NCI-H774 (cell line): ENCODE results near the gene LARP4B.
"Not testable (repeated sequence)": the region's sequence is repeated elsewhere in the genome, so short reads cannot be mapped to it uniquely, and the experiment has no call there.

Experiments
- DNase-seq: peaks from one replicate; lab custom pipeline; 2025; lab: John Stamatoyannopoulos, UW

The LARP4B gene

DNA sequence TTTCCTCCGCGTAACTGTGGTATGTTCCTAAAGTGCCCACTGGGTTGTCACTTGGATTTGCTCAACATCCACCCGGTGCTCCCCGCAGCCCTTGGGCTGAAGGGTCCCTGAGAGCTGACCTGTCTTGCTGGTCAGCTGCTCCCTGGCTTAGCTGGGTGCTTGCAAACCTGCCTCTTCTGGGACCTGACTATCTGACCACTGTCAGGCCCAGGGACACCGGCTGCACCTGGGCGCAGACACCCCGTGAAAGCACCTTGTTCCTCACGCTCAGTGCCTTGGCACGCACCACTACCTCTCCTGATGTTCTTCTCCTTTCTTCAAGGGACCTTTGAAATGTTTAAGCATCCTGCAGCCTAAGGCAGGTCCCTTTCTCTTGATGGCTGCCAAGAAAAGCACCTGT, 26.6 kb upstream of the LARP4B start:
- no peak for DNase-seq

- no peak for DNase-seq
Measured at GRCh38 chr10:955820-956217, 24.3 kb upstream of the LARP4B start.

- DNase-seq, result no peak
Measured at GRCh38 chr10:955127-955819, 23.8 kb upstream of the LARP4B start.

DNA sequence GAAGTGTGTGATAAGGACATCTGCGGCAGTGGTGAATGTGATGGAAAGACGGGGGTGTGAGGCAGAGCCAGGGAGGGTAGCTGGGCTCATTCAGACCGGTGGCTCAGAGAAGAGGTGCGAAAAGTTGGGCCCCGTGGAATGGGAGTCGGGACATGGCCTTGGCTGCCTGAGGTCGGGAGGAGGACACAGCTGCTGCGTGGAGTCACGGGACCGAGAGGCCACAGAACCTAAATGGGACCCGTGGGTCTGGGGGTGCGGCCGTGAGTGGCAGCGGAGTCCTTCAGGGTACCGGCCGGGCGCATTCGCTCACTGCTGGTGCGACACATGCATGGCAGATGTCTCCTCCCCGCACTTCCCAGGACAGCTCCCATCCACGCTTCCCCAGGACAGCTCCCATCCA, 22.9 kb upstream of the LARP4B start:
- DNase-seq, result no peak

DNA sequence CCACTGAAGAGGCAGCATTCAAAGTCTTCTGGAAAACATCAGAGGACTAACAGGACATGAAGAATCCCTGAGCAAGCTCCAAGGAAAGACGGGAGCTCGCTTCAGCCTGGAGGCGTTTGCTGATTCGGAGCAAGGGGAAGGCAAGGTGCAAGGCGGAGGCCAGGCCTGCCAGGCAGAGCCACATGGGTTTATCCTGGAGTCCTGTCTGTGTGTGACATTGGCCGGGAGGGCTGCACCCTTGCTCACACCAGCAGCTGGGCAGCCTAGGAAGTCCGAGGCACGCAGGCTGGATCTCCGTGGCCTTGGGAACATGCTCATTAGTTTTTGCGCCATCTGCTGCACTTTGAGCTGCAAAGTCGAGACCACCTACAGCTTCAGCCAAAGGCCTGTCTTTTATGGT, 22.3 kb upstream of the LARP4B start:
- no peak for DNase-seq

DNA sequence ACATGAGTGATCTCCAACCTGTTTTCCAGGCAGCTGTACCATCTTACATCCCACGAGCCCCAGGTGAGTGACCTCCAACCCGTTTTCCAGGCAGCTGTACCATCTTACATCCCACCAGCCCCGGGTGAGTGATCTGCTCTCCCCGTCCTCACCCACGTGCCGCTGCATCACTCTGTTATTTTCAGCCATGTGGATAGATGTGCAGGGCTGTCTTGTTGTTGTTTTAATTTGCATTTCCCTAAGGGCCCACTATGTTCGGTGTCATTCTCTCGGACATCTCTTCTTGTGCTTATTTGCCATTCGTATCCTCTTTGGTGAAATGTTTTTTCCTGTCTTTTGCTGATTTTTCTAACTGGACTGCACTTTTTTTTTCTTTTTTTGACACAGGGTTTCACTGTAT, 17.9 kb upstream of the LARP4B start:
- DNase-seq, result no peak

DNA sequence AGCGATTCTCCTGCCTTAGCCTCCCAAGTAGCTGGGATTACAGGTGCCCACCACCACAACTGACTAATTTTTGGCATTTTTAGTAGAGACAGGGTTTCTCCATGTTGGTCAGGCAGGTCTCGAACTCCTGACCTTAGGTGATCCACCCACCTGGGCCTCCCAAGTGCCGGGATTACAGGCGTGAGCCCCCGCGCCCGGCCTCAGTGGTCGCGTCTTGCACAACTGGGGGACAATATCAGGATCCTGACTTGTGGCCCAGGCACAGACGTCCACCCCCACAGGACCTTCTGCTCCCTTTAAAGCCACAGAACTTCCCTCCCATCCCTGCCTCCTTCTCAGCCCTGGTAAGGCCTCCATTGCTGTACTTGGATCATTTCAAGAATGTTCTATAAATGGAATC, 16.8 kb upstream of the LARP4B start:
- DNase-seq, result no peak

DNA sequence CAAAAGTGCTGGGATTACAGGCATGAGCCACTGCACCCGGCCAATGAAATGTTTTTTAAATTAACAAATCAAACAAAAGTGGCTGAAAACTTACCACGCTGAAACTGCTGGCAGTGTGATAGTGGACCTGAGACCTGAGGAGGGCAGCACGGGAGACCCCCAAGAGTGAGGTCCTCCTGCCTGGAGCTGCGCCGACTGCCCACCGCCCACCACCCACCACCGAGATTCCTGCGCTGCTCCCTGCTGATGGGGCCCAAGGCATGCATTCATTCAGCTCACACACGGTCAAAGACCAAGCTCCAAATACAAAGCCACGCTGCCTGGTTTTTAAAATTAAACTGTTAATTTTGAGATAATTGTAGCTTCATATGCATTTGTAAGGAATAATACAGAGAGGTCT, 16.4 kb upstream of the LARP4B start:
- no peak for DNase-seq

DNA sequence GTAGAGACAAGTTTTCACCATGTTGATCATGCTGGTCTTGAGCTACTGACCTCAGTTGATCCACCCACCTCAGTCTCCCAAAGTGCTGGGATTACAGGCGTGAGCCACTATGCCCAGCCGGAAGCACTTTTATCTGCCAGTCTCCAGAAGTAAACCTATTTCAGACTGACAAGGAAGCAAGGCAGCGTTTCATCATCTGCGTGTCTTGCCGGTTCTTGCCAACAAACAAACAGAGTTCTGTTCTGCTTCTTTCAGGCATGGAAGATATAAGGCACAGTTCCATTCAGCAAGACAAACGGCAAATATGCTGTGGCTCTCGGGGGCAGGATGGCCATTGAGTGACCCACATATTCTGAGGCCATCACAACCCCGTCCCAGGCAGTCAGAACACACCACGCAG, 15.5 kb upstream of the LARP4B start:
- no peak for DNase-seq

GRCh38 chr10:945778-946177, 14.3 kb upstream of the LARP4B start:
- DNase-seq, result no peak

DNA sequence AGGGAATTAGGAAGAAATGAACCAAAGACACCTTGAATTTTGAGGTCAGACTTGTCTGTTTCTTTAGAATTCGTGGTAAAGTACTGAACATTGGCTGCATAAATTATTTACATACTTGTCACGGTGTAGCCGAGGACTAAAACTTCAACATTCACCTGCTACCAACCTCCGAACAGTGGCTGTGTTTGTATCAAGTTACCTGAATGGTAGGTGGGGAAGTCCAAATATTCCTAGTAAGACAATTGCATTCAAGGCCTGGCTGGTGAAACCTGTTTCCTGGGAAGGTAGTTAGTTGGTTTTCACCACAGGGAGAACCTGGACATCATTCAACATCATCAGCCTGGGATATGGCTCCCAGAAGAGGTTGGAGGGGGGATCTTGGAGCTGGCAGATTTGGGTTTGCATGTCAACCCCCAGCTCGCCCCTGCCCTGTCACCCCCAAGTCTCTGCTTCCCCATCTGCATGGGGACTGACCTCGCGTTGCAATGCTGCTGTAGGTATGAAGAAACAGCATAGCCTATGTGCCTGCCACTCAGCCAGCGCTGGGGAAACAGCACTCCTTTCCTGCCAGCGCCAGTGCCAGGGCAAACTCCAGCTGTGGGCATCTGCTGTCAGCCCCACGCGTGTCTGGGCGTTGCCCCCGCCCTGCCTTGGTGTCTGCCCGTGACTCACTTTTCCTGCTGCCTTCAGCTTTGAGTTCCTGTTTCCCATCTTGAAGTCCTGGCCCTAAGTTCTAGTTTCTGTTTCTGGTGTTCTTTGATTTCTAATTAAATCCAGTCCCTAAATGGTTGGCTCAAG, 12.7 kb upstream of the LARP4B start:
- no peak for DNase-seq

DNA sequence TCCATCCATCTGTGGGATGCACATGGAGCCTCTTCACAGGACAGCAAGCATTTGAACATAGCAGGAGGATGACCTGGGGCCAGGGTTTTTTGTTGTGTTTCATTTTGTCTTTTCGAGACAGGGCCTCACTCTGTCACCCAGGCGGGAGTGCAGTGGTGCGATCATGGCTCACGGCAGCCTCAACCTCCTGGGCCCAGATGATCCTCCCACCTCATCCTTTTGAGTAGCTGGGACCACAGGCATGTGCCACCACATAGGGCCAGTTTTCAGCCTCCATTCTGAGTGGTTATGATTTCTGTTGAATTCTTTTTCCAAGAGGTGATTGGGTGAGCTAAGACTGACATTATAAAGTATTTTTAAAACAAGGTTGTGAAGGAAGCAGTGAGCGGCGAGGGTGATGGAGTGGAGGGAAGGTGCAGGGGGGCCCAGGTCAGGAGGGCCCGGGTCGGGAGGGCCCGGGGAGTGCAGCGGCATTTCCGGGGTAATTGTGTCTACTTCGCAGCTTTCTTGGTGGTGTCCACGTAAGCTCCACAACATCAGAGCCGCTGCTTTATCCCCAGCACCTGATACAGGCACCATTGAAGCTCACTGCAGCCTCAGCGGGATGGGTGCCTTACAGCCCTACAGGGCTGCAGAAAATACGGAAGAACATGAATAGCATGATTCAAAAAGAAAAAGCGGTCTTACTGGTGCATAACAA, 12.0 kb upstream of the LARP4B start:
- no peak for DNase-seq

GRCh38 chr10:938941-939678, 7.6 kb upstream of the LARP4B start:
- no peak for DNase-seq

DNA sequence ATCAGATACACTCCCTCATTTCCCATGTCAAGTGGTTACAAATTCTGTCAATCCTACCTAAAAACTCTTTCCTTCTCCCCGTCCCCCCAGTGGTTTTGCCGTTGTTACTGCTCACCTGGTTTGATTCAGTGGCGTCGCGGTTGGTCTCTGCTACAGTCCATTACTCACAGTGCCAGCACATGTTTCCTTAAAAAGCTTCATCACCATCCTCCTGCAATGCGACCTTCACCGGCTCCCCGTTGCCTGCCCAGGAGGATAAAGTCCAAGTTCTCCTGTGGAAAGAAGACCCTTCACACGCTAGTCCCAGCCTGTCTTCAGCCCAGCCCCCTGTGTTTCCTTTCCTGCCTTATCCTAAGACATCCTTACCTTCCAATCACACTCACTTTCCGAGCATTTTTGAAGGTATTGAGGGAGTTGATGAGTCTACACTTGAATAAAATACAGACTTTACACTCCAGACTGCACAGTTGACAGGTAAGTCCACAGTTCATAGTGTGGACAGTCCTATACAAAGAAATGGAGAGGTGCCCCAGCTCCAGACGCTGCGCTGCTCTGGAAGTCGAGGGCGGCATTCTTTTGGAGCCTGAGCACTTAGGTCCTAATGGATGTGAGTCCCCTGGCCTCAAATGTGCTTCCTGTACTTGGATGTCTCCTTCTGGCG, 3.4 kb upstream of the LARP4B start:
- DNase-seq, result no peak

DNA sequence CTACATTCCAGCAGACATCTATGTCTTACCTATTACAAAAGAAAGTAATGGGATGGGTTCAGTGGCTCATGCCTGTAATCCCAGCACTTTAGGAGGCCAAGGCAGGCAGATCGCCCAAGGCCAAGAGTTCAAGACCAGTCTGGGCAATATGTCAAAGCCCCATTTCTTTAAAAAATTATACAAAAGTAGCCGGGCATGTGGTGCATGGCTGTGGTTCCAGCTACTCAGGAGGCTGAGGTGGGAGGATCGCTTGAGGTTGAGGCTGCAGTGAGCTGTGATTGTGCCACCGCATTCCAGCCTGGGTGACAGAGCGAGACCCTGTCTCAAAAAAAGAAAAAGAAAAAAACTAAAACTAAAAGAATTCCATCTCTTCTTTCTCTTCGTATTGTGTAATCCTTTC, 2.7 kb upstream of the LARP4B start:
- not testable (repeated sequence) for DNase-seq

DNA sequence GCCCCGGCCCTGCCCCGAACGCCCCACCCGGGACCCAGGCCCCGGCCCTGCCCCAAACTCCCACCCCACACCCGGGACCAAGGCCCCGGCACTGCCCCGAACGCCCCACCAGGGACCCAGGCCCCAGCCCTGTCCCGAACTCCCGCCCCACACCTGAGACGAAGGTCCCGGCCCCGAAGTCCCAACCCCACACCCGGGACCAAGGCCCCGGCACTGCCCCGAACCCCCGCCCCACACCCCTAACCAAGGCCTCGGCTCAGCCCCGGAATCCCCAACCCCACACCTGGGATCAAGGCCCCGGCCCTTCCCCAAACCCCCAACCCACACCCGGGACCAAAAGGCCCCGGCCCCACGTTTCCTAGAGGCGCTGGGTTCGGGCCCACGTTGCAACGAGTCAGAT, 1.1 kb upstream of the LARP4B start:
- DNase-seq, result no peak

GRCh38 chr10:930625-931325, 730 bp downstream of the LARP4B start:
- DNase-seq, result no peak

- no peak for DNase-seq
Measured at GRCh38 chr10:929960-930624, 1.4 kb downstream of the LARP4B start.

DNA sequence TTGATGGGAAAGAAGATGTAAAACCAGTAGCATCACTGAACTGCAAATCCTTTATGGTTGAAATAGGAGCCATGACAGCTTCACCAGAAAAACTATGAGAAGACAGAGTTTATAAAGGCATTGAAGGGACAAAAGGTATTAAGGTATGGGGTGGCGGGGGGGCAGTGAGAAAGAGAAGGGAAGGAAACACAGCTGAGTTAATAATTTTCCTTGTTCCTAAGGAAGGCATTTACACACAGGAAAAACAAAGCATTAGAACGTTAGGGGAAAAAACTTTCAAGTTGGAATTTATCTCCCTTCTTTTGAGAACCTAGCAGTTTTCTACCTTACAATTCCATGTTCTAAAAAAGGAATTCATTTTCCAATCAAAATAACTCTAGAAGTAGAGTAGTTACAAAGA, 4.4 kb downstream of the LARP4B start:
- no peak for DNase-seq

GRCh38 chr10:926075-926698, 5.3 kb downstream of the LARP4B start:
- no peak for DNase-seq
